Endothelial cell (in vitro differentiated cells): ENCODE measurements around the gene AFG1L. TPM values are rescaled to one million over a fixed set of nuclear protein-coding genes. Genes with fewer than 3 reads are reported as not detected.
A peak's percentile ranks its signal among the peaks of the same experiment; 100 is the strongest.
"Not testable (repeated sequence)": the region's sequence is repeated elsewhere in the genome, so short reads cannot be mapped to it uniquely, and the experiment has no call there.

Experiments used
- DNase-seq: peaks from one replicate; pipeline ENCODE4 v3.0.0; 2021; ENCODE audit warnings: low spot score
- H3K27ac Mint-ChIP-seq: one replicate; pipeline ENCODE4 v1.8.0; 2021; ENCODE audit warnings: mixed read lengths, inconsistent platforms; ENCODE audit not compliant: unreplicated experiment
- H3K27me3 Mint-ChIP-seq: one replicate; pipeline ENCODE4 v1.8.0; 2021; ENCODE audit warnings: mild to moderate bottlenecking, moderate library complexity, mixed read lengths, inconsistent platforms; ENCODE audit not compliant: unreplicated experiment
- H3K36me3 Mint-ChIP-seq: one replicate; pipeline ENCODE4 v1.8.0; 2021; ENCODE audit warnings: mild to moderate bottlenecking, low read depth, mixed read lengths, inconsistent platforms; ENCODE audit not compliant: unreplicated experiment
- H3K4me1 Mint-ChIP-seq: one replicate; pipeline ENCODE4 v1.8.0; 2021; ENCODE audit warnings: mild to moderate bottlenecking, mixed read lengths, inconsistent platforms; ENCODE audit not compliant: unreplicated experiment
- H3K4me3 Mint-ChIP-seq: one replicate; pipeline ENCODE4 v1.8.0; 2021; ENCODE audit warnings: mild to moderate bottlenecking, mixed read lengths, inconsistent platforms; ENCODE audit not compliant: unreplicated experiment
- H3K9me3 Mint-ChIP-seq: one replicate; pipeline ENCODE4 v1.8.0; 2021; ENCODE audit warnings: mixed read lengths, inconsistent platforms; ENCODE audit not compliant: unreplicated experiment
- CTCF ChIP-seq: fragments of 200-600 bp; sonication (generic); IDR thresholded peaks from one replicate; pipeline ENCODE4 v1.5.0; 2021; ENCODE audit warnings: antibody characterized with exemption; ENCODE audit not compliant: unreplicated experiment
- total RNA-seq: library from RNA; stranded (reverse); fragmentation: NEBNext Ultra II Directional; extraction: Animal tissue kit (Norgen Biotek cat#: 25700); gene quantifications from one replicate; pipeline ENCODE4 v1.2.1, GENCODE V29; 2021; ENCODE audit not compliant: unreplicated experiment

AFG1L gene
- total RNA-seq, 1 donor from 2014 or later: 5.7 TPM

- Mint-ChIP-seq H3K27me3 (peaks cover 16% of the 10 kb centered on the region), H3K27ac (peak overlapping the region; percentile 61), H3K36me3 (peaks cover 13% of the 10 kb centered on the region), H3K9me3 (no peaks in the 10 kb centered on the region), H3K4me3 (peak overlapping the region; percentile 92), H3K4me1 (peaks cover 34% of the 10 kb centered on the region)
- no peak for TF ChIP-seq CTCF
- DNase-seq: peak; percentile 67
These were observed 265.1 kb downstream of the AFG1L start for GRCh38 chr6:108559884-108560462.

GRCh38 chr6:108560463-108561308 is 265.8 kb downstream of the AFG1L start, which contains the start of gene FOXO3:
Gene FOXO3, plus strand, starts transcription at chr6:108560917. Its CDS starts 292 bp downstream, at chr6:108561209.
- Mint-ChIP-seq H3K36me3 (peaks cover 13% of the 10 kb centered on the region), H3K27ac (peak within 1 kb of the TSS; percentile 61), H3K27me3 (peaks cover 16% of the 10 kb centered on the region)

GRCh38 chr6:108561309-108561647 is 266.4 kb downstream of the AFG1L start:
- peak; percentile 18 for DNase-seq
- Mint-ChIP-seq H3K4me1 (peaks cover 47% of the 10 kb centered on the region), H3K36me3 (peaks cover 13% of the 10 kb centered on the region), H3K27me3 (peaks cover 16% of the 10 kb centered on the region)
- not testable (repeated sequence) for H3K9me3 Mint-ChIP-seq, H3K27ac Mint-ChIP-seq, H3K4me3 Mint-ChIP-seq

More at GRCh38 chr6:108560463-108561308, 265.8 kb downstream of the AFG1L start, which contains the start of gene FOXO3:
- TF ChIP-seq CTCF: no peak
- Mint-ChIP-seq H3K9me3 (no peaks in the 10 kb centered on the region), H3K4me1 (peaks cover 41% of the 10 kb centered on the region), H3K4me3 (peak within 1 kb of the TSS; percentile 98)
- peak; percentile 86 for DNase-seq

- H3K4me1 Mint-ChIP-seq: peaks cover 47% of the 10 kb centered on the region
- no peak for TF ChIP-seq CTCF
- peaks cover 16% of the 10 kb centered on the region for H3K27me3 Mint-ChIP-seq
- peaks cover 17% of the 10 kb centered on the region for H3K36me3 Mint-ChIP-seq
- no peaks in the 10 kb centered on the region for H3K9me3 Mint-ChIP-seq
- H3K4me3 Mint-ChIP-seq: peak overlapping the region; percentile 98
- DNase-seq: peak; percentile 38
- H3K27ac Mint-ChIP-seq: peak overlapping the region; percentile 74
These were observed 267.1 kb downstream of the AFG1L start for GRCh38 chr6:108561742-108562502.

GRCh38 chr6:108562503-108562993 is 267.7 kb downstream of the AFG1L start:
- Mint-ChIP-seq H3K36me3 (peaks cover 20% of the 10 kb centered on the region), H3K4me1 (peaks cover 42% of the 10 kb centered on the region), H3K4me3 (peak overlapping the region; percentile 98), H3K9me3 (no peaks in the 10 kb centered on the region), H3K27me3 (peaks cover 16% of the 10 kb centered on the region), H3K27ac (peak overlapping the region; percentile 74)
- no peak for TF ChIP-seq CTCF
- peak; percentile 63 for DNase-seq
